ENCODE measurements around the gene SP100. TPM values are rescaled to one million over a fixed set of nuclear protein-coding genes. Genes with fewer than 3 reads are reported as not detected.

SP100 gene
- total RNA-seq: 100 to 1,000 TPM in 2 of 9 donors, 10 to 100 TPM in 7; 52.2 to 133 (median 67.6) TPM
- 10 to 100 TPM; 32.6 to 48.8 TPM for polyA plus RNA-seq
- long read RNA-seq, donor 1, transcript SP100-204 (15 exons, 1,898 nt): major isoform, 41 of 105 reads
- long read RNA-seq, donor 1, transcript SP100-205 (14 exons, 1,802 nt): minor isoform, 17 of 105 reads
- long read RNA-seq, donor 1, partial matches to known transcripts: 16 of 105 reads
- long read RNA-seq, donor 1, other reads (novel, unspliced or antisense): 29 of 105 reads
- long read RNA-seq, donor 2, transcript SP100-205 (14 exons, 1,802 nt): minor isoform, 63 of 376 reads
- long read RNA-seq, donor 2, transcript SP100-204 (15 exons, 1,898 nt): major isoform, 112 of 376 reads
- long read RNA-seq, donor 2, transcript SP100-203 (23 exons, 2,198 nt): minor isoform, 5 of 376 reads
- long read RNA-seq, donor 2, partial matches to known transcripts: 69 of 376 reads
- long read RNA-seq, donor 2, other reads (novel, unspliced or antisense): 124 of 376 reads
- long read RNA-seq, donor 3, transcript SP100-204 (15 exons, 1,898 nt): major isoform, 27 of 76 reads
- long read RNA-seq, donor 3, partial matches to known transcripts: 2 of 76 reads
- long read RNA-seq, donor 3, other reads (novel, unspliced or antisense): 39 of 76 reads

DNA sequence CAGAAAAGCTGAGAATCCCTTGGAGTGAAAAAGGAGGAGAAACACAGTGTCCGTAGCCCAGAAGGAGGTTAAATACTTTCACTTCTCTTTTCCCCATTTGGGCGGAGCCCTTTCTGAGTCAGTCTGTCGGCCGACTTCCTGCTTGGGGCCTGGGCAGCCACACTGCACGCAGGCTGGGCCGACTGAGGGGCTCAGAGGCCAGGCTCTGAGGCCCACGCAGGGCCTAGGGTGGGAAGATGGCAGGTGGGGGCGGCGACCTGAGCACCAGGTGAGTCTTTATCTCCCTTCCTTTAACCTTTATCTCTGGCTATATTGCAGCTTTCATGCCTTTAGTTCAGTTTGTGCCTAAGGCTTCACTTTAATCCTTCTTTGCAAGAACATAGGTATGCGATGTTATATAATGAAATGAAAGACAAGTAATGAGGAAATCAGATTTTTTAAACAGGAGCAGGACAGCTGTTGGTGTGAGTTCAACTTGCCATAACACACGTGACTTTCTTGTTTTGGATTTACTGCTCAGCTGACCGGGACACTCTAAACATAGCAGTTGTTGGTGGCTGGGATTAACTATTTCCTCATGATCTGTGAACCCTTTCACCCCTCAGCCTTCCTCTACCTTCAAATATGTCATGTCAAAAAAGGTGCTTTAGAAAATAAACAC is at the start of gene SP100:
TSS of gene SP100 (plus strand) at position 141 of the 661 bp plus-strand sequence. CDS start at position 237, 96 bp downstream.
- peaks cover 5 to 78% (median 44%) of the 10 kb centered on the region in 12 donors for H3K4me1 ChIP-seq
- H3K9me3 ChIP-seq: no peaks in the 10 kb centered on the region
- no peaks in the 10 kb centered on the region for H3K27me3 ChIP-seq
- DNase-seq (peak; percentile 81 to 88 (median 85)), ATAC-seq (peak; percentile 82 to 91 (median 83))
- peak within 1 kb of the TSS; percentile 81 to 97 (median 94) for H3K27ac ChIP-seq
- WGBS, 4 donors: 2 to 9% (median 7%) methylated on average over 12 of the region's 12 CpGs
- TF ChIP-seq CTCF (IDR thresholded peaks at IDR 0.05) (no peak), POLR2A (IDR thresholded peaks at IDR 0.05) (peak in 1 of 2 donors; percentile 58)
- peak within 1 kb of the TSS; percentile 19 to 77 (median 66) for H3K4me3 ChIP-seq
- intact Hi-C loops (cut with DNase I): loop anchor here in 3 of 10 donors (10.0 kb wide), 2 partner anchors 91 to 191 kb away; partner anchors contain the start of genes SP140L (in 2 of the 3) and SP140 (in 1 of the 3)
- peaks cover 0 to 12% (median 0%) of the 10 kb centered on the region in 9 donors for H3K36me3 ChIP-seq

DNA sequence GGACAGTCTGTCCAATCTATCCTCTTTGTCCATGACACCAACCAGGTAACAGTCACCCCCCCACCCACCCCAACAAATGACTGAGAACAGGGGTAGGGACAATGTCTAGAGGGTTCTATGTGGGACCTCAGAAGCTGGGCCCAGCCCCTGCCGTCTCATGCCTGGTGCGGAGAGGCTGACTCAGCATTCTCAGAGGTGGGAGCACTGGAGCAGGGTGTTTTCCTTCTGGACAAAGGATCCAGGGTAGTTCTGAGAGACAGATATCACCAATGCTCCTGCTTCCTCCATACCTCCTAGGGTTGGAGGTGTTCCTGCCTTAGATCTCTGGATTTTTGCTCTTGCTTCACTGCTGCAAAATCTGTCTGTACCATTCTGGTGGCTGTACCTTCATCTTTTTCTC is 33.9 kb upstream of the SP100 start:
- DNase-seq (no peak), ATAC-seq (no peak)
- Histone ChIP-seq H3K4me3 (no peak overlapping the region), H3K36me3 (peaks cover 0 to 62% (median 19%) of the 10 kb centered on the region in 9 donors), H3K9me3 (no peaks in the 10 kb centered on the region), H3K4me1 (peaks cover 0 to 2% (median 0%) of the 10 kb centered on the region in 12 donors), H3K27me3 (no peaks in the 10 kb centered on the region), H3K27ac (no peak overlapping the region)
- TF ChIP-seq CTCF (IDR thresholded peaks at IDR 0.05) (no peak), POLR2A (IDR thresholded peaks at IDR 0.05) (no peak)
- WGBS, 4 donors: 94 to 100% (median 96%) methylated on average over 2 of the region's 2 CpGs
- intact Hi-C loops (cut with DNase I): no loop called here

DNA sequence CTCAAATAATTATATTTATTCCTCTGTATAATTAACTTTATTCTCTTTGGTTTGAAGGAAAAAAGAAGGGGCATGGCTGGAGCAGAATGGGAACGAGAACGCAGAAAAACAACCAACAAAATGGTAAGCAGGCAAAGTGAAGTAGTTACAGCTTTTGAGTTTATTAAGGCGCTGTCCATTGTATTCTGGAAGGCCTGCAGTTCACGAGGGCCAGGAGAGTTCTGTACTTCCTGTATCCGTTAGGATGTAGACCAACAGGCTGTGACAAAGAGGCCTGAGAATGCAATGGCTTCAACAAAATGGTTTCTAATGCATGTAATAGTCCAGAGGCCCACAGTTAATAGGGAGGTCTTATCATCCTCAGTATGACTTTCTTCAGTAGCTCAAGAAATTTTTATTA is 32.5 kb upstream of the SP100 start:
- WGBS, 4 donors: 69 to 75% (median 73%) methylated on average over 5 of the region's 5 CpGs
- no peak for ATAC-seq
- H3K4me3 ChIP-seq: no peak overlapping the region
- peaks cover 0 to 2% (median 0%) of the 10 kb centered on the region in 12 donors for H3K4me1 ChIP-seq
- no peaks in the 10 kb centered on the region for H3K27me3 ChIP-seq
- no peaks in the 10 kb centered on the region for H3K9me3 ChIP-seq
- intact Hi-C loops (cut with DNase I): no loop called here
- H3K27ac ChIP-seq: no peak overlapping the region
- H3K36me3 ChIP-seq: peaks cover 0 to 67% (median 25%) of the 10 kb centered on the region in 9 donors
- DNase-seq: no peak
- TF ChIP-seq POLR2A (IDR thresholded peaks at IDR 0.05): no peak

- DNase-seq (no peak), ATAC-seq (peak in 3 of 4 donors; percentile 58 to 69 (median 65))
- 56 to 64% (median 57%) methylated on average over 6 of the region's 6 CpGs for WGBS, 4 donors
- peaks cover 0 to 2% (median 0%) of the 10 kb centered on the region in 12 donors for H3K4me1 ChIP-seq
- intact Hi-C loops (cut with DNase I): no loop called here
- H3K27ac ChIP-seq: no peak overlapping the region
- TF ChIP-seq CTCF (IDR thresholded peaks at IDR 0.05): no peak
- no peak for TF ChIP-seq POLR2A (IDR thresholded peaks at IDR 0.05)
- H3K4me3 ChIP-seq: no peak overlapping the region
- no peaks in the 10 kb centered on the region for H3K9me3 ChIP-seq
- H3K36me3 ChIP-seq: peaks cover 0 to 79% (median 40%) of the 10 kb centered on the region in 9 donors
- H3K27me3 ChIP-seq: no peaks in the 10 kb centered on the region
These were observed 31.0 kb upstream of the SP100 start for GRCh38 chr2:230384986-230385385.
